NCI-H345 treated with DMSO at 0.1 percent for 48 hours (cell line): ENCODE data around the gene MAJIN.
A peak's percentile ranks its signal among the peaks of the same experiment; 100 is the strongest.
"Not testable (repeated sequence)": the region's sequence is repeated elsewhere in the genome, so short reads cannot be mapped to it uniquely, and the experiment has no call there.

Experiments used
- DNase-seq: peaks from one replicate; lab custom pipeline; 2025; ENCODE audit not compliant: unreplicated experiment; lab: John Stamatoyannopoulos, UW

The MAJIN gene

GRCh38 chr11:64994318-64994717 lies 22.4 kb upstream of the MAJIN start:
- DNase-seq: no peak

DNA sequence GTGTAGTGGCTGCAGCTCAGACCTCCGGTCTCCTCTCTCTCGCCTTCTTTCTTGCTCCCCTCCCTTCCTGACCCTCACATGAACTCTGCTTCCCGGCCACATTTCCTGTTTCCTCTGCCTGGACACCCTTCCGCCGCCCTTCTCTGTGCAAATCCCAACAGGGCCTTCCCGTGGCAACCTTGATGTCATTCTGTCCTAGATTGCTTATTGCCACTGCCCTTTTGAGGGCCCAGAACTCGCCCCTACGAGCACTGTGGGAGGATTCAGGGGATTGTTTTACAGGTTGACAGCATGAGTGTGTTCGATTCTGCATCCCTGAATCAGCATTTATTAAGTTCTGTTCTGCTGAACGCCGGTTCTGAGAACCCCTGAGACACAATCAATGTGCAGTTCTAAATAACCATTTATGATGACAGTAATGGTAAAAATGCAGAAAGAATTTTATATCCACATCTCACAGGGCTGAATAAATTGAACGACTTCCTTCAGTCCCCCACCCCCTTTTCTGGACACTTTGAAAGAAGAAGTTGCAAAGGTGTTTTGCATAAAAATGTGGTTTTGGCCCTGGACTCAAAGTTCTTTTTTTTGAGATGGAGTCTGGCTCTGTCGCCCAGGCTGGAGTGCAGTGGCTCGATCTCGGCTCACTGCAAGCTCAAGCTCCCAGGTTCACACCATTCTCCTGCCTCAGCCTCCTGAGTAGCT lies 18.5 kb upstream of the MAJIN start:
- DNase-seq: no peak

DNA sequence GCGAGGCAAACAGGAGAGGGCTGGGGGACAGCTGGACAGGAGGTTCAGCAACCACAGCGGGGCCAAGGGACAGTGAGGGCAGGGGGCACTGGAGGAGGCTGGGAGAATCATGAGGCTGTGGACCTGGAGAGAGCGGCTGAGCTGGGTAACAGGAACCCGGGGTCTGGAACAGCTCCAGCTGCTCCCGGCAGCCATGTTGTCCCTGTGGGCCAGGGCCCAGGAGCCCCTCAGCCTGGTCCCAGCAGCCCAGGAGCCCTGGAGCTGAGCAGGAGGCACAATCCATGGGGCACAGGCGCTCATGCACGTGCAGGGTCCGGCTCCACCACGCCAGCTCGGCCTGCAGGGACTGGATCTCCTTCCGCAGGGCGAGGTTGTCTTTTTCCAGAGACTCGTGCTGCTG lies 17.5 kb upstream of the MAJIN start:
- no peak for DNase-seq

DNA sequence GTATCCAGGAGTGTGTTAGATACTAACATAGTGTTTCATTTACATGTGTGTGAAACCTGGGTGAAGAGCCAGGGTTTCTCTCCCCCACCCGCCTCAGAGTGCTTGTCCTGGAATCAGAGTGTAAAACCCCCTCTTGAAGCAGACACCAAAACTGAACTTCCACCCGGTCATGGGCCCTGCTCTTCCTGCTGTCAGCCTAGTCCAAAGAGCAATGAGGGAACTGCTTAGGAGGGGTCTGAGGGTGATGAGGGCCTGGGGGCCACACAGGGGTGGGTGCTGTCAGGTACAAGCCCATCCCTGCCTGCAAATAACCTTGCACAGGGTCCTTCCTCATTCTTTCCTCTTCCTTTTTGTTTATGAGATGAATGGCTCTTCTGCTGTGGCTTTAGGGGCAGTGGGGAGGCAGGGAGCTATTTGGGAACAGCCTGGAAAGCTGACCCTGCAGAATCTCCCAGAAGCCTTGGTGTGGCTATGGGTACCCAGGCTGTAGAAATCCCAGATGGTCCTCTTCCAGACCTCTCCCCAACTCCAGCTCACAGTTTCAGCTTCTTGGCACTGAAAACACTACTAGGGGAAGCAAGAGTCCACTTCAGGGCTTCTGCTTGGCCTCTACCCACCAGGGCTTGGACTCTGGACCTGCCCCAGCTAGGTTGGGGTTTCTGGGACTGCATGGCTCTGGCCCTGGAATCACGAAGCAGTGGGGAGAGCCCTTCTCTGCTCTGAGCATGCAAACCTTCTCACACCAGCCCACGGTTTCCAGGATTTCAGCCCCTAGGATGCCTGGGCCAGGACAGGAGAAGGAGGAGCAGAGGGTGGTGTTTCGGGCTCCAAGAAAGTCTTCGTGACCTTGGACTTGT lies 16.3 kb upstream of the MAJIN start:
- no peak for DNase-seq

DNA sequence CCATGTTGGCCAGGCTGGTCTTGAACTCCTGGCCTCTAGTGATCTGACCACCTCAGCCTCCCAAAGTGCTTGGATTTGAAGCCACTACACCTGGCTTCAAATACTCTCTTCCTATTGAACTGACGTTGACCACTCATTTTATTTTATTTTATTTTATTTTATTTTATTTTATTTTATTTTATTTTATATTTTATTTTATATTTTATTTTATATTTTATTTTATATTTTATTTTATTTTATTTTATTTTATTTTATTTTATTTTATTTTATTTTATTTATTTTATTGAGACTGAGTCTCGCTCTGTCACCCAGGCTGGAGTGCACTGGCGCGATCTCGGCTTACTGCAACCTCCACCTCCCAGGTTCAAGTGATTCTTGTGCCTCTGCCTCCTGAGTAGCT lies 11.4 kb upstream of the MAJIN start:
- not testable (repeated sequence) for DNase-seq

- no peak for DNase-seq
Observed at GRCh38 chr11:64976651-64977050, 4.7 kb upstream of the MAJIN start.

DNA sequence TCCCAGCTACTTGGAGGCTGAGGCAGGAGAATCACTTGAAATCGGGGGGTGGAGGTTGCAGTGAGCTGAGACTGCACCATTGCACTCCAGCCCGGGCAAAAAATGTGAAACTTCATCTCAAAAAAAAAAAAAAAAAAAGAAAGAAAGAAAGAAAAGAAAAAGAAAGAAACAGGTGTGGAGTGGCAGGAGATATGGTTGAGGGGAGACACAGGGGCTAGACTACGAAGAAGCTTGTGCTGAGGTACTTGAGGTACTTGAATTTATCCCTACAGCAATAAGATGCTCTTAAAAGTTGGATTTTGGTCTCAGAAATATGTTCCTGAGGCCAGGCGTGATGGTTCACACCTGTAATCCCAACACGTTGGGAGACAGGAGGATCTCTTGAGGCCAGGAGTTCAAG lies 2.2 kb upstream of the MAJIN start:
- no peak for DNase-seq

- no peak for DNase-seq
Observed at GRCh38 chr11:64970731-64971151, 1.2 kb downstream of the MAJIN start.

DNA sequence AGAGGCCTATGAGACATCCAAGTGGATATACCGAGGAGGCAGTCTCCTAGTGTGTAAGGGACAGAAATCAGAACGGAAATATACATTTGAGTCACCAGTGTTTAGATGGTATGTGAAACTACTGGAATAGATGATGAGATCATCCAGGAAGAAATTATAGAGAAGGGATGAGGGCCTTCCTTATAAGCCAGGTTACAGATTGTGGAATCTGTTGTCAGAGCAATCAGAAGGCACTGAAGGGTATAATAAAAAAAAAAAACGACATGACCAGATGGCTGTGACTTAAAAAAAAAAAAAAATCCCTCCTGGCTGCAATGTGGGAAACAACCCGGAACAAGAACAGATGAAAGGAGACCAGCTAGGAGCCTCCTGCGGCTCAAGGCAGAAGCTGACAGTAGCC lies 2.7 kb downstream of the MAJIN start:
- no peak for DNase-seq

- DNase-seq: no peak
Observed at GRCh38 chr11:64967375-64967774, 4.5 kb downstream of the MAJIN start.

DNA sequence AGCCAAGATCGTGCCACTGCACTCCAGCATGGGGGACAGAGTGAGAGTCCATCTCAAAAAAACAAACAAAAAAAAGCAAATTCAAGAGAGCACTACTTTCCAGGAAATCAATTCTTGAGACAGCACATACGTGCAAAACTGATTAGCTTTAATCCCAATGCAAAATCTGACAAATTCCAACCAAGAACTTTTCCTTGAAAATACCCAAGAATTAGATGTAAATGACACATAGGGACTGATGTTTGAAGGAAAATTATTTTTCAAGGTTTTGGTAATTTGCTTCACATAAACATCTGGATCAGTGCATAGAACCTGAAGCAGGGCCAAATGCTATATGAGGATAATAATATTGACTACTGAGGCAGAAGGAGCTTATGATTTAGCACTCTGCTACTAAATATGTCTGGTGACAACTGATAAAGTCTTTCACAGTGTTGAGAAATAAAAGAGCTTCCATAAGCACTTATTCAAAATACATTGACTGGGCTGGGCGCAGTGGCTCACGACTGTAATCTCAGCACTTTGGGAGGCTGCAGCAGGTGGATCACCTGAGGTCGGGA lies 8.8 kb downstream of the MAJIN start:
- DNase-seq: no peak

- no peak for DNase-seq
Observed at GRCh38 chr11:64960719-64961118, 11.2 kb downstream of the MAJIN start.

DNA sequence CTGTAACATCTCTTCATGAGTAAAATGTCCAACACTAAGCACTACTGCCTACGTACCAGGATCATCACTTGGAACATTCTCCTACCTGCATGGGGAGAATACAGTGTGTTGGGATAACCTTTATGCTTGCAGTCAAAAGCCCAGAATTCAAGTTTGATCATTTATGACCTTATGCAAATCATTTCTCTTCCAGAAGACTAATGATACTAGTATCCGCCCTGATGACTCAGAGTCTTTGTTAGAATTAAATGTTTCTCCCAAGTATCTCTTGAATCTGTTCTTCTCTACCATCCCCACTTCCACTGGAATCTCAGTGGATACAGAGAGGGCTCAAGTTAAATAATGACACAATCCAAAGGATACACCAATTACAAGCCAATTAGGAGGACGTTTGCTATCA lies 12.4 kb downstream of the MAJIN start:
- no peak for DNase-seq

GRCh38 chr11:64954201-64954600 lies 17.7 kb downstream of the MAJIN start:
- no peak for DNase-seq

GRCh38 chr11:64951529-64951928 lies 20.4 kb downstream of the MAJIN start:
- DNase-seq: no peak

- no peak for DNase-seq
Observed at GRCh38 chr11:64947208-64947814, 24.6 kb downstream of the MAJIN start.

- no peak for DNase-seq
Observed at GRCh38 chr11:64936539-64936938, 35.4 kb downstream of the MAJIN start.

DNA sequence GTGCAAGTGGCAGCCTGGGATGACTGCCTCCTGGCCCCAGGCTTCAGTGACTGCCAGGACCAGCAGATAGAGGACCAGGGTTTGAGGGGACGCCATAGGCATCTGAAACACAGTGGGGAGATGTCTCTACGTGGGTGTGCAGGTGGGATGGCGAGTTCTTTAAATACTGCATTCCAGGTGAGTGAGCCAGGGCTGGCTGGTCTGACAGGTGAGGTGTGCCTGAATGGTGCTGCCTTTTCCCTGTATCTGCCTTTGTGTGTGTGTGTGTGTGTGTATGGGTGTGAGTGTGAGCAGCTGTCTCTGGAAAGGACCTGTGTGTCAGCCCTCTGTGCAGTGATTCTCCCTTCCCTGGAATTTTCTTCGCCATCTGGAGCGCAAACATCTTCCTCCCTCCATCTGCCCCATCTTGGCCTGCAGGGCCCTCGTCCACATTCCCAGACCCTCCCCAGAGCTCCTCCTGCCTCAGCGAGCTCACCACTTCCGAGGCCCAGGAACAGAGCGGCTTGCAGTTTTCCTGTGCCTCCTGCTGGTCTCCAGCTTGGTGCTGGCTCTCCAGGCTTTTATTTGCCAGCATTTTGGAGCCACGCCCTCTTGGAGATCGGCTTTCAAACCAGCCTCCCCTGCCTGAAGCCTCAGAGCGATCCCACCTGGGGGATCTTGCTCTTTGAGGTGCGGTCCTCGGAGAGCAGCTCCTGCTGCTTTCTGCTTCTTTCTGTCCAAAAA lies 36.4 kb downstream of the MAJIN start, which contains the start of gene GPHA2:
GPHA2 (minus strand) TSS at position 535 of the 723 bp plus-strand sequence; CDS start at position 102, 433 bp downstream.
- peak; percentile 47 for DNase-seq

DNA sequence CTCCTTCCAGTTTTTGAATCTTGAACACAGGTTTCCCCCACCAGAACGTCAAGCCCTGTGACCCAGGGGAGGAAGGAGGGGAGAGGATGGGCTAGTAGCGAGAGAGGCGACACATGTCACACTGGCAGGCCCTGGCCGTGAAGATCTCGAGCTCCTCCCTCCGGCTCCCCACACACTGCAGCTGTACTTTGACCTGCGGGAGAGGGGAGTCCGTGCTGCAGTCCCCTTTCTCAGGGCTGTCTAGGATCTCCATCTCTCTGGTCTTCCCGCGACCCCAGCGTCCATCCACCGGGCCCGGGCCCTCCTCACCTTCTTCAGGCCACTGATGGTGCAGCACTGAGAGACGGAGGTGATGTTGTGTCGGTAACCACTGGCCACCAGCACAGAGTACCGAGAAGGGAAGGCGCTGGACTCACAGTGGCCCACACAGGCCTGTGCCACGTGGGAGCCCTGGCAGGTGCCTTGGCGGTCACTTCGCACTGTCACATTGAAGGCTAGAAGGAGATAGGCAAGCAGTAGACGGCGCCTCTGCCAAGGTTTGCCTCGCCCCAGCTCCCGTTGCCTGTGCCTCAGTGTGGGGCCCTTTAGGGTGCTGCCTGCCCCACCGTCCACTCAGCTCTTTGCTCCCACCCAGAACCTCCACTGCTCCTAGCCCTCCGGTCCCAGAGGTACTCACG lies 37.1 kb downstream of the MAJIN start:
- no peak for DNase-seq

DNA sequence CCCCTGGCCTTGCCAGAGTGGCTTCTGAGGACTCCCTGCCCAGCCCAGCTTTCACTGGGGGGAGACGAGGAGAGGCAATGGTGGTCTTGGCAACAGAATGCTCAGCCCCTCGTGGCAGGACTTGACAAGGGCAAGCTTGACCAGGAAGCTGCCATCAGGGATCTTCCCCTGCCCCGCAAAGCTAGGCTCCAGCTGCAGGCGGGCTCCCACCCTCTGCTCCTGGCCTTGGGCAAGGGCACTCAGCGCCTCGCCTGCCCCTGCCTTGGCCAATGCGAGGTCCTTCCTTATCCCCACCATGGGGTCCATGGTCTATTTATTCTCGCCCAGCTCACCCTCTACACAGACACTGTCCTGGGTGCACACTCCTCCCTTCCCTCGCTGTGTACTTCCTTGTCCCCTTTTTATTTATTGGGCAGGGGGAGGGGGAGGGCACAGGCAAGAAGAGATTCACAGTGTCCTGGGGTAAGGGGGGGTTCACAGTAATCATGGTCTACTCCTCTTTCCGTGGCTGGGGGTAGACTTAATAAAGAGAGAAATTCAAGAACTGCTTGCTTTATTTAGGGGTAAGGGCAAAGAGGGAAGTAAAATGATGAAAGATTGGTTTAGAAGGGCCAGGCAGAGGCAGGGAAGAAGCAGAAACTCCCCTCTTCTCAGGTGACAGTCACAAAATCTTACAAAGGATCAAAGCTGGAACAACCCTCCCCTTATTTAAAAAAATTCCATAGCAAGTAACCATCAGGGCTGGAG lies 37.8 kb downstream of the MAJIN start:
- DNase-seq: no peak
